ENCODE results near the gene CIPC. TPM values are rescaled to one million over a fixed set of nuclear protein-coding genes. Genes with fewer than 3 reads are reported as not detected.

Gene CIPC
- total RNA-seq, 1 donor from 2014 or later = 9.7 TPM

DNA sequence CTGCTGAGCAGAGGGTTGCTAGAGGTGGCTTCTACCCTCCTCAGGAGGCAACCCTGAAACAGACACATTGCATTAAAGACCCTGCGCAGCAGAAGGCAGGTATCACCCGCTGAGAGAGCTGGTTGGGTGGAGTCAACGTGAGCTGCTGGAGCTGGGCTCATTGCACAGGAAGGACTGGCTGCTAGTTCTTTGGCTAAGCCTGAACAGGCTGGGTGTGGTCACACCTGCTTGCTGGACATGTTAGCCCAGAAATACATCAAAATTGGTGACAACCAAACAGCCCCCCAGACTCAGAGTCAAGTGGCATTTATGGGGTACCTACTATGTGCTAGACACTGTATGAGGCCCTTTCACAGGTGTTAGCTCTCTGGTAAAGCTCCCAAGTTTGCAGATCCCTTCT is 35.8 kb upstream of the CIPC start:
- Histone ChIP-seq H3K4me3 (ENCODE audit: low read depth, low read length) (no peak overlapping the region), H3K27me3 (ENCODE audit: control insufficient read depth, insufficient read depth, low read length) (no peaks in the 10 kb centered on the region), H3K36me3 (ENCODE audit: control insufficient read depth, insufficient read depth, low read length) (no peaks in the 10 kb centered on the region)
- TF ChIP-seq, protein P1, sequence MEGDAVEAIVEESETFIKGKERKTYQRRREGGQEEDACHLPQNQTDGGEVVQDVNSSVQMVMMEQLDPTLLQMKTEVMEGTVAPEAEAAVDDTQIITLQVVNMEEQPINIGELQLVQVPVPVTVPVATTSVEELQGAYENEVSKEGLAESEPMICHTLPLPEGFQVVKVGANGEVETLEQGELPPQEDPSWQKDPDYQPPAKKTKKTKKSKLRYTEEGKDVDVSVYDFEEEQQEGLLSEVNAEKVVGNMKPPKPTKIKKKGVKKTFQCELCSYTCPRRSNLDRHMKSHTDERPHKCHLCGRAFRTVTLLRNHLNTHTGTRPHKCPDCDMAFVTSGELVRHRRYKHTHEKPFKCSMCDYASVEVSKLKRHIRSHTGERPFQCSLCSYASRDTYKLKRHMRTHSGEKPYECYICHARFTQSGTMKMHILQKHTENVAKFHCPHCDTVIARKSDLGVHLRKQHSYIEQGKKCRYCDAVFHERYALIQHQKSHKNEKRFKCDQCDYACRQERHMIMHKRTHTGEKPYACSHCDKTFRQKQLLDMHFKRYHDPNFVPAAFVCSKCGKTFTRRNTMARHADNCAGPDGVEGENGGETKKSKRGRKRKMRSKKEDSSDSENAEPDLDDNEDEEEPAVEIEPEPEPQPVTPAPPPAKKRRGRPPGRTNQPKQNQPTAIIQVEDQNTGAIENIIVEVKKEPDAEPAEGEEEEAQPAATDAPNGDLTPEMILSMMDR (IDR thresholded peaks at IDR 0.05; ENCODE audit: insufficient read depth, low read length, severe bottlenecking) = no peak
- DNase-seq (ENCODE audit: low read depth) = no peak
- peak; percentile 23 for FAIRE-seq

DNA sequence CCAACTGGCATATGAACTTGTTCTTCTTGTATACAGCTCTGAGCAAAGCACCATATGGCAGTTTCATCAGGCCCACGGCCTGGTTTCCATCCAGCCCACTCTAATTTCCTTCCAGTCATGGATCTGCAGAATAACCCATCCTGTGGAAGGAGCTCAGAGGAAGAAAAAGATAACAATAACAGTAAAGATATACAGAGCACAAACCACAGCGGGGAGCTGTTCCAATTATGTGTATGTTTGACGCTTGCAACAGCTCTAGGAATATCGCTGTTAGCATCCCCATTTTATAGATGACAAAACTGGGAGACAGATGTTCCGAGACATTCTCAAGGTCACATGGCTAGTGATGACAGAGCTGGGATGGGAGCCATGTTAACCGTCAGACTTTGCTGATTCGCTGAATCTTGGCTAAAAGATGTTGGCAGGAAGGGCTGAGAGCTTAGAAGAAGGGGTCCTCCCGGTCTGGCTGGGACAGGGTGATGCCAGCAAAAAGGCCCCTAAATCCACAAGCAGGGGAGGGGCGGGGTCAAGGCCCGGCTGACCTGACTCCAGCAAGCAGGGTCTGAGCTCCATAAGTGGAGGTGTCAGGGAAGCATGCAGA is 34.4 kb upstream of the CIPC start:
- Histone ChIP-seq H3K27me3 (ENCODE audit: control insufficient read depth, insufficient read depth, low read length) (no peaks in the 10 kb centered on the region), H3K36me3 (ENCODE audit: control insufficient read depth, insufficient read depth, low read length) (no peaks in the 10 kb centered on the region), H3K4me3 (ENCODE audit: low read depth, low read length) (no peak overlapping the region)
- FAIRE-seq (no peak), DNase-seq (ENCODE audit: low read depth) (no peak)
- TF ChIP-seq, protein P1 (IDR thresholded peaks at IDR 0.05; ENCODE audit: insufficient read depth, low read length, severe bottlenecking) = no peak

DNA sequence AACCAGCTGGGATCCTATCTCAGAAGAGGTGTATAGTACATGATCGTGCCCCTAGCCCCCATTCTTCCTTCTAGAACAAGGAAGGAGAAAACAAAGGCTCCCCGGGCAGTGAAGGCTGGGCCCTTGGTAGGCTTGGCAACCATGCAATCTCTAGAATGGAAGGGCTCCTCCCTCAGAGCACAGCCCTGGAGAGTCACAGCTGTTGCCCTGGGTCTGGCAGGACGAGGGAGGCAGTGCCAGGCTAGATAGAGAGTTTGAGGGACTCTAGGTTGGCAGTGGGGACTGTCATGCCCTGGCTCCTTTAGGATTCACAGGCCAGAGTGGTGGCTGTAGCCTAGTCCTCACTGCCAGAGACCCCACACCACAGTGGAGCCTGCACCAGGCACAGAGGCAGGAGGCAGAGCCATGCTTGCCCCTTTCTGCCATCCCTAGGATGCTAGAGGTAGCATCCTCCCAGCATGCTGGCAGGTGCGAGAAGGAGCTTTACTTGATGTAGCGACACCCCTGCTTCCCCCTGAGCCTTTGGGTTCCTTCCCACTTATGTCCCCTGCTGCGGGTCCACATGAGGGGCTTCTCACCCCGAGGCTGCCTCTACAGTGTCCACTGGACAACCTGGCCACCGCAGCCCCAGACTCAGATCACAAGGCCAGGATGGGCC is 33.4 kb upstream of the CIPC start:
- no peak for DNase-seq (ENCODE audit: low read depth)
- H3K36me3 ChIP-seq (ENCODE audit: control insufficient read depth, insufficient read depth, low read length) = no peaks in the 10 kb centered on the region
- TF ChIP-seq, protein P1 (IDR thresholded peaks at IDR 0.05; ENCODE audit: insufficient read depth, low read length, severe bottlenecking) = no peak
- no peak overlapping the region for H3K4me3 ChIP-seq (ENCODE audit: low read depth, low read length)
- no peak for FAIRE-seq
- H3K27me3 ChIP-seq (ENCODE audit: control insufficient read depth, insufficient read depth, low read length) = no peaks in the 10 kb centered on the region

DNA sequence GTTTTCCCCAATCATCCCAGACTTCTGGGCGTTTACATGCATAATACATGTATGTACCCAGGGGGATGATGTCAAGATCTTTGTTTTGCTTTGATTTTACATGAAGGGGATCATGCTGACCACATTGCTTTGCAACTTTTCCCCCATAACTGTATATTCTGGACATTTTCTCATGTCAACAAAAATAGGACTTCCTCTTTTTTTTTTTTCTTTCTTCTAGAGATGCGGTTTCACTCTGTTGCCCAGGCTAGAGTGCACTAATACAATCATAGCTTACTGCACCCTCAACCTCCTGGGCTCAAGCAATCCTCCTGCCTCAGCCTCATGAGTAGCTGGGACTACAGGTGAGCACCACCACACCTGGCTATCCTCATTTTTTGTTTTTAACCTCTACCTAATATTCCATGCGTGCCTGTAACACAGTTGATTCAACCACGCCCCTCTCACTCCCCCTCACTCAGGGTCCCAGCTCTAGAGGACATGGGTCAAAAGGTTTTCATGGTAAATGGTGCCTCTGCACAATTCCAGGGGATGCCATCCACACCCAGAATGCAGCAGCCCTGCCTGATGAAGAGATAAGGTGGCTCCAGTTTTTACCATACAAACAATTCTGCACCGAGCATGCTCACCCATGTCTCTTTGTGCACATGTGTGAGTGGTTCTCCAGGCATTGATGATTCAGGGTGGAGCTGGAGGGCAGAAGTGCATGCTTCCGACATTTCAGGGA is 32.0 kb upstream of the CIPC start:
- FAIRE-seq (no peak), DNase-seq (ENCODE audit: low read depth) (no peak)
- TF ChIP-seq, protein P1 (IDR thresholded peaks at IDR 0.05; ENCODE audit: insufficient read depth, low read length, severe bottlenecking) = no peak
- no peaks in the 10 kb centered on the region for H3K27me3 ChIP-seq (ENCODE audit: control insufficient read depth, insufficient read depth, low read length)
- H3K36me3 ChIP-seq (ENCODE audit: control insufficient read depth, insufficient read depth, low read length) = no peaks in the 10 kb centered on the region
- no peak overlapping the region for H3K4me3 ChIP-seq (ENCODE audit: low read depth, low read length)

DNA sequence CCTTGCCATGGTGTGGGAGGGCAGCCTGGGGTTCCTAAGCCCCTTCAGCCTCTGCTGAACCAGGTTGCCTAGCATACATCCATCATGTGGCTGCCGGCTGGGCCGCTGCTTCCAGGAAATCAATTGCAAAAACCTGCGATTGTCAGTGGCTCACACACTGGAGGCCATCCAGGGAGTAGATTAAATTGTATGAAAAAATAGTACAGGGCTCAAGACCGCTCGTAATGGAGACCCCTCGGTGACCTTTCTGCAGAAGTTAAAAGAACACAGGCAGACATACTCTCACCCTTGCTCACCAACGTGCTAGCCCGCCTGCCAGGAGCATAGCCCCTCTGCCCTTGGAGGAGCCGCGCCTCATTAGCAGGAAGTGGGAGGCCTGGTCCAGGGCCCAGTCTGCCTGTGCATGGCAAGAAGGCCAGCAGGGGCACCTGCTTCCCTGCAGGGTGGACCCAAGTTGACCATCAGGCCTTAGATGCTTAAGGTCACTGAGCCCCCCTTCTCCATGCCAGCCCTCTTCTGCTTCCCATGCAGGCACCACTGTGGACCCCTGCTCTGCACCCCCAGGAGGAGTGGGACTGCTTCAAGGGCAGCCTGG is 31.4 kb upstream of the CIPC start:
- TF ChIP-seq, protein P1 (IDR thresholded peaks at IDR 0.05; ENCODE audit: insufficient read depth, low read length, severe bottlenecking) = no peak
- FAIRE-seq (no peak), DNase-seq (ENCODE audit: low read depth) (no peak)
- Histone ChIP-seq H3K36me3 (ENCODE audit: control insufficient read depth, insufficient read depth, low read length) (no peaks in the 10 kb centered on the region), H3K27me3 (ENCODE audit: control insufficient read depth, insufficient read depth, low read length) (no peaks in the 10 kb centered on the region), H3K4me3 (ENCODE audit: low read depth, low read length) (no peak overlapping the region)

All from bronchial epithelial cell (primary cell).